HPDE6-E6E7 (cell line): ENCODE data around the gene RAPGEF3.
A peak's percentile ranks its signal among the peaks of the same experiment; 100 is the strongest.

ENCODE experiments used
- DNase-seq: peaks from one replicate; pipeline ENCODE4 v3.0.0; 2011; ENCODE audit warnings: missing footprints; ENCODE audit errors: extremely low spot score

Gene RAPGEF3

GRCh38 chr12:47757840-47758583 is 668 bp downstream of the RAPGEF3 start:
- DNase-seq: no peak

GRCh38 chr12:47757364-47757839 is 1.3 kb downstream of the RAPGEF3 start:
- DNase-seq: no peak

- DNase-seq: no peak
Observed at GRCh38 chr12:47755655-47756562, 2.8 kb downstream of the RAPGEF3 start.

GRCh38 chr12:47754881-47755280 is 3.8 kb downstream of the RAPGEF3 start:
- no peak for DNase-seq

- no peak for DNase-seq
Observed at GRCh38 chr12:47754126-47754525, 4.6 kb downstream of the RAPGEF3 start.

GRCh38 chr12:47753021-47754001 is 5.4 kb downstream of the RAPGEF3 start:
- no peak for DNase-seq

- peak; percentile 87 for DNase-seq
Observed at GRCh38 chr12:47752552-47752951, 6.1 kb downstream of the RAPGEF3 start.

GRCh38 chr12:47752121-47752520 is 6.6 kb downstream of the RAPGEF3 start:
- DNase-seq: no peak

- DNase-seq: no peak
Observed at GRCh38 chr12:47751561-47751960, 7.1 kb downstream of the RAPGEF3 start.

GRCh38 chr12:47750916-47751470 is 7.7 kb downstream of the RAPGEF3 start:
- DNase-seq: no peak

- no peak for DNase-seq
Observed at GRCh38 chr12:47750229-47750798, 8.4 kb downstream of the RAPGEF3 start.

- DNase-seq: no peak
Observed at GRCh38 chr12:47748899-47749298, 9.8 kb downstream of the RAPGEF3 start.

- DNase-seq: no peak
Observed at GRCh38 chr12:47748507-47748828, 10.2 kb downstream of the RAPGEF3 start.

GRCh38 chr12:47747596-47748506 is 10.8 kb downstream of the RAPGEF3 start:
- no peak for DNase-seq

- DNase-seq: no peak
Observed at GRCh38 chr12:47747126-47747525, 11.6 kb downstream of the RAPGEF3 start.

GRCh38 chr12:47746523-47746922 is 12.2 kb downstream of the RAPGEF3 start:
- DNase-seq: no peak

GRCh38 chr12:47746073-47746472 is 12.6 kb downstream of the RAPGEF3 start:
- no peak for DNase-seq

- no peak for DNase-seq
Observed at GRCh38 chr12:47745485-47746041, 13.1 kb downstream of the RAPGEF3 start.

GRCh38 chr12:47744778-47745436 is 13.8 kb downstream of the RAPGEF3 start:
- DNase-seq: no peak
